WTC11 (cell line): ENCODE measurements around the gene PACSIN3. TPM values are rescaled to one million over a fixed set of nuclear protein-coding genes. Genes with fewer than 3 reads are reported as not detected.

Experiments
- ATAC-seq: fragments of 200-7000 bp; cut with Tn5 transposase; 2 replicates; pipeline ENCODE4 v1.10.0; 2021; ENCODE audit warnings: mild to moderate bottlenecking, moderate library complexity
- CTCF ChIA-PET: fragments of 300-600 bp; sonication (Branson Sonifier 250); formaldehyde crosslinking; loops from one replicate; lab custom pipeline; 2021; ENCODE audit warnings: antibody characterized with exemption; lab: Charles Lee
- POLR2A ChIA-PET: fragments of 350-600 bp; sonication (Branson Sonifier 250); formaldehyde crosslinking; loops from one replicate; lab custom pipeline; 2021; ENCODE audit warnings: antibody characterized with exemption; lab: Charles Lee
- DNase-seq: peaks from one replicate; pipeline ENCODE4 v3.0.0; 2021; ENCODE audit warnings: low spot score
- H3K27ac Mint-ChIP-seq: 2 replicates; pipeline ENCODE4 v1.8.0; 2021; ENCODE audit warnings: mixed read lengths
- H3K27me3 Mint-ChIP-seq: 2 replicates; pipeline ENCODE4 v1.8.0; 2021; ENCODE audit warnings: low read depth, mild to moderate bottlenecking, moderate library complexity, mixed read lengths
- H3K36me3 Mint-ChIP-seq: 2 replicates; pipeline ENCODE4 v1.8.0; 2021; ENCODE audit warnings: mixed read lengths
- H3K4me1 Mint-ChIP-seq: 2 replicates; pipeline ENCODE4 v1.8.0; 2022; ENCODE audit warnings: mixed read lengths
- H3K4me3 Mint-ChIP-seq: 2 replicates; pipeline ENCODE4 v1.8.0; 2021; ENCODE audit warnings: mild to moderate bottlenecking, moderate library complexity, mixed read lengths
- H3K9me3 Mint-ChIP-seq: 2 replicates; pipeline ENCODE4 v1.8.0; 2021; ENCODE audit warnings: mixed read lengths
- CBFB ChIP-seq: sonication (generic); formaldehyde crosslinking; IDR thresholded peaks from 2 replicates; pipeline ENCODE4 v1.8.1; 2022; ENCODE audit warnings: mild to moderate bottlenecking, low read depth, missing genetic modification reagents
- ELF4 ChIP-seq: sonication (generic); formaldehyde crosslinking; IDR thresholded peaks from 2 replicates; pipeline ENCODE4 v1.8.1; 2022; ENCODE audit warnings: low read depth, mild to moderate bottlenecking, moderate library complexity, missing genetic modification reagents
- ESRRA ChIP-seq: sonication (generic); formaldehyde crosslinking; IDR thresholded peaks from 2 replicates; pipeline ENCODE4 v1.8.1; 2022; ENCODE audit warnings: mild to moderate bottlenecking, missing genetic modification reagents, borderline replicate concordance
- FOXJ3 ChIP-seq: sonication (generic); formaldehyde crosslinking; IDR thresholded peaks from 2 replicates; pipeline ENCODE4 v1.9.0; 2021; ENCODE audit warnings: missing genetic modification reagents, mild to moderate bottlenecking, borderline replicate concordance
- GABPB1 ChIP-seq: sonication (generic); formaldehyde crosslinking; IDR thresholded peaks from 2 replicates; pipeline ENCODE4 v1.8.1; 2023; ENCODE audit warnings: mild to moderate bottlenecking, missing genetic modification reagents
- HMGA2 ChIP-seq: fragments of 250-450 bp; sonication (Bioruptor Pico); IDR thresholded peaks from 2 replicates; pipeline ENCODE4 v1.4.0; 2021; ENCODE audit warnings: mild to moderate bottlenecking, moderate library complexity
- NFYB ChIP-seq: sonication (generic); formaldehyde crosslinking; conservative IDR thresholded peaks from 2 replicates; pipeline ENCODE4 v1.8.0; 2022; ENCODE audit warnings: low read depth, missing genetic modification reagents
- NR3C1 ChIP-seq: sonication (generic); formaldehyde crosslinking; conservative IDR thresholded peaks from 2 replicates; pipeline ENCODE4 v1.8.1; 2023; ENCODE audit warnings: low read depth, mild to moderate bottlenecking, missing genetic modification reagents
- total RNA-seq: library from RNA; stranded (reverse); gene quantifications from 3 replicates; pipeline ENCODE4 v1.2.3, GENCODE V29; 2021
- TF ChIP-seq, protein P1 (sequence below): sonication (generic); formaldehyde crosslinking; IDR thresholded peaks from 2 replicates; pipeline ENCODE4 v1.8.1; 2022; ENCODE audit warnings: mild to moderate bottlenecking, missing genetic modification reagents, moderate library complexity, borderline replicate concordance
- TF ChIP-seq, protein P2 (sequence below): sonication (generic); formaldehyde crosslinking; IDR thresholded peaks from 2 replicates; pipeline ENCODE4 v1.8.0; 2022; ENCODE audit warnings: missing genetic modification reagents
- TF ChIP-seq, protein P3 (sequence below): sonication (generic); formaldehyde crosslinking; IDR thresholded peaks from 2 replicates; pipeline ENCODE4 v1.8.1; 2022; ENCODE audit warnings: mild to moderate bottlenecking, moderate library complexity, missing genetic modification reagents
- TF ChIP-seq, protein P4 (sequence below): sonication (generic); formaldehyde crosslinking; conservative IDR thresholded peaks from 2 replicates; pipeline ENCODE4 v1.8.1; 2023; ENCODE audit warnings: mild to moderate bottlenecking, low read depth, missing genetic modification reagents, moderate library complexity
- TF ChIP-seq, protein P5 (sequence below): sonication (generic); formaldehyde crosslinking; IDR thresholded peaks from 2 replicates; pipeline ENCODE4 v1.8.0; 2023; ENCODE audit warnings: mild to moderate bottlenecking, missing genetic modification reagents
- TF ChIP-seq, protein P6 (sequence below): sonication (generic); formaldehyde crosslinking; IDR thresholded peaks from 2 replicates; pipeline ENCODE4 v1.8.0; 2022; ENCODE audit warnings: mild to moderate bottlenecking, missing genetic modification reagents
- TF ChIP-seq, protein P7 (sequence below): fragments of 250-450 bp; sonication (Bioruptor Pico); conservative IDR thresholded peaks from 2 replicates; pipeline ENCODE4 v1.9.0; 2021; ENCODE audit warnings: mild to moderate bottlenecking

Gene PACSIN3
- total RNA-seq, 1 experiment from 2014 or later, result 76.8 TPM

DNA sequence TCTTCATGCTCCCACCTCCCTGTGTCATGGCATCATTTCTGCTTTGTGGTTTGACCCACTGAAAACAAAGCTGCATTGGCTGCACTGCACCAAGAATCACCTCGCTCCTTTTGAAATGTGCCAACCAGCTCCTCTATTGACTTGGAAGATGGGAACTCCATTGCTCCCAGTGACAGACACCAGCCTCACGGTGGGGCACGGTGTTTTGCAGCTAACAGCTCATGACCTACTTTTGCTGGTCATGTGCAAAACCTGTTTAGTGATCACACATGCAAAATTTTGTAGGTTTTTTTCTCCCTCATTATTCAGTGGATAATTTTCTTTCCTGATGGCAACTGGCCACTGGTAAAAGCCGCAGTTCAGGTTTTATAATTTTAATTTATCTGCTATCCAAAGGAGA, 46.4 kb downstream of the PACSIN3 start (continued):
- no peak for TF ChIP-seq GABPB1

DNA sequence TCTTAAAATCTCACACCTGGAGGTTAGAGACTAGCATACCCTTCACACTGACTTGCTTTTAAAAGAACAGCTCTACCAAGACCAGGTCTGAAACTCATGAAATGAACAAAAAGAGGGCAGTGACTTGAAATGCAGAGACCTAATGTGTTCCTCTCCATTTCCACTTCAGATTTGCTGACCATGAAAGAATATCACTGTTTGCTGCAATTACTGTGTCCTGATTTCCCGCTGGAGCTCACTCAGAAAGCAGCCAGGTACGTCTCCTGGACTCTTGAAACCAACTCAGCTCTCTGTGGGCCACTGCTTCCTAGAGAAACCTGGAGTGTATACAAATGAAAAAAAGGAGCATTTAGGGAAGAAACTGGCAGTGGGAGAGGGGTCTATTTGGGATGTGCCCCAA, 48.8 kb downstream of the PACSIN3 start:
- ATAC-seq (no peak), DNase-seq (no peak)
- ChIA-PET CTCF (interaction anchor here (1.8 kb wide), 1 partner anchor 16 kb away, joined by 6 read pairs; no protein-coding TSS in a partner anchor), POLR2A (no interaction called here)
- Mint-ChIP-seq H3K9me3 (no peaks in the 10 kb centered on the region), H3K27ac (no peak overlapping the region), H3K36me3 (peaks cover 4% of the 10 kb centered on the region; the same call in 1 of the 2 replicates), H3K4me1 (peaks cover 3% of the 10 kb centered on the region; the same call in 1 of the 2 replicates), H3K27me3 (no peaks in the 10 kb centered on the region), H3K4me3 (no peak overlapping the region)
- TF ChIP-seq, protein P1, sequence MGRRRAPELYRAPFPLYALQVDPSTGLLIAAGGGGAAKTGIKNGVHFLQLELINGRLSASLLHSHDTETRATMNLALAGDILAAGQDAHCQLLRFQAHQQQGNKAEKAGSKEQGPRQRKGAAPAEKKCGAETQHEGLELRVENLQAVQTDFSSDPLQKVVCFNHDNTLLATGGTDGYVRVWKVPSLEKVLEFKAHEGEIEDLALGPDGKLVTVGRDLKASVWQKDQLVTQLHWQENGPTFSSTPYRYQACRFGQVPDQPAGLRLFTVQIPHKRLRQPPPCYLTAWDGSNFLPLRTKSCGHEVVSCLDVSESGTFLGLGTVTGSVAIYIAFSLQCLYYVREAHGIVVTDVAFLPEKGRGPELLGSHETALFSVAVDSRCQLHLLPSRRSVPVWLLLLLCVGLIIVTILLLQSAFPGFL (CRISPR knock-in tag), result no peak
- TF ChIP-seq, protein P2, sequence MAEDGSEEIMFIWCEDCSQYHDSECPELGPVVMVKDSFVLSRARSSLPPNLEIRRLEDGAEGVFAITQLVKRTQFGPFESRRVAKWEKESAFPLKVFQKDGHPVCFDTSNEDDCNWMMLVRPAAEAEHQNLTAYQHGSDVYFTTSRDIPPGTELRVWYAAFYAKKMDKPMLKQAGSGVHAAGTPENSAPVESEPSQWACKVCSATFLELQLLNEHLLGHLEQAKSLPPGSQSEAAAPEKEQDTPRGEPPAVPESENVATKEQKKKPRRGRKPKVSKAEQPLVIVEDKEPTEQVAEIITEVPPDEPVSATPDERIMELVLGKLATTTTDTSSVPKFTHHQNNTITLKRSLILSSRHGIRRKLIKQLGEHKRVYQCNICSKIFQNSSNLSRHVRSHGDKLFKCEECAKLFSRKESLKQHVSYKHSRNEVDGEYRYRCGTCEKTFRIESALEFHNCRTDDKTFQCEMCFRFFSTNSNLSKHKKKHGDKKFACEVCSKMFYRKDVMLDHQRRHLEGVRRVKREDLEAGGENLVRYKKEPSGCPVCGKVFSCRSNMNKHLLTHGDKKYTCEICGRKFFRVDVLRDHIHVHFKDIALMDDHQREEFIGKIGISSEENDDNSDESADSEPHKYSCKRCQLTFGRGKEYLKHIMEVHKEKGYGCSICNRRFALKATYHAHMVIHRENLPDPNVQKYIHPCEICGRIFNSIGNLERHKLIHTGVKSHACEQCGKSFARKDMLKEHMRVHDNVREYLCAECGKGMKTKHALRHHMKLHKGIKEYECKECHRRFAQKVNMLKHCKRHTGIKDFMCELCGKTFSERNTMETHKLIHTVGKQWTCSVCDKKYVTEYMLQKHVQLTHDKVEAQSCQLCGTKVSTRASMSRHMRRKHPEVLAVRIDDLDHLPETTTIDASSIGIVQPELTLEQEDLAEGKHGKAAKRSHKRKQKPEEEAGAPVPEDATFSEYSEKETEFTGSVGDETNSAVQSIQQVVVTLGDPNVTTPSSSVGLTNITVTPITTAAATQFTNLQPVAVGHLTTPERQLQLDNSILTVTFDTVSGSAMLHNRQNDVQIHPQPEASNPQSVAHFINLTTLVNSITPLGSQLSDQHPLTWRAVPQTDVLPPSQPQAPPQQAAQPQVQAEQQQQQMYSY (CRISPR knock-in tag), result no peak
- TF ChIP-seq NFYB (no peak), CBFB (CRISPR knock-in tag) (no peak), FOXJ3 (CRISPR knock-in tag) (no peak), NR3C1 (CRISPR knock-in tag) (no peak)
- TF ChIP-seq, protein P3, sequence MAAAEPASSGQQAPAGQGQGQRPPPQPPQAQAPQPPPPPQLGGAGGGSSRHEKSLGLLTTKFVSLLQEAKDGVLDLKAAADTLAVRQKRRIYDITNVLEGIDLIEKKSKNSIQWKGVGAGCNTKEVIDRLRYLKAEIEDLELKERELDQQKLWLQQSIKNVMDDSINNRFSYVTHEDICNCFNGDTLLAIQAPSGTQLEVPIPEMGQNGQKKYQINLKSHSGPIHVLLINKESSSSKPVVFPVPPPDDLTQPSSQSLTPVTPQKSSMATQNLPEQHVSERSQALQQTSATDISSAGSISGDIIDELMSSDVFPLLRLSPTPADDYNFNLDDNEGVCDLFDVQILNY (CRISPR knock-in tag), result no peak

DNA sequence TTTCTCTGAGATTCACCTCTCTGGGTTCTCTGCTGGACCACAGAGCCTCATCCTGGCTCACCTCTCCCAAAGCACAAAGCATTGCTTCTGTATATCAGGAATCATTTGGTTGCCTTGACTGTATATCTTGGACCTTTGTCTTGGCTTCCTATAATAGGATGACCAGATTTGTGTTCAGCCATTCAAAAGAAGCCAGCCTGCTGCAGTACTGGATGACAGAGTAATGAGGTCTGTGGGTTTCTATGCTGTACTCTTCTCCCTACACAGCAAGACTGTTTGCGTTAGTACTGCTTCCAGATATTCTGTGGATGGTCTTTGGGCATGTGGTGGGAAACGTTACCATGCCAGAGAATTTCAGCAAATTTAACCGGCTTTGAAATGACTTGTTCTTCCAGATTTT, 49.3 kb downstream of the PACSIN3 start:
- no peak for ATAC-seq
- CTCF ChIA-PET, result interaction anchor here (1.8 kb wide), 1 partner anchor 16 kb away, joined by 6 read pairs; no protein-coding TSS in a partner anchor

More for the DNA sequence above, 49.3 kb downstream of the PACSIN3 start:
- Mint-ChIP-seq H3K27me3 (no peaks in the 10 kb centered on the region), H3K36me3 (peaks cover 4% of the 10 kb centered on the region; the same call in 1 of the 2 replicates), H3K4me3 (no peak overlapping the region), H3K4me1 (no peaks in the 10 kb centered on the region), H3K9me3 (no peaks in the 10 kb centered on the region), H3K27ac (no peak overlapping the region)
- DNase-seq, result no peak
- POLR2A ChIA-PET, result no interaction called here
- TF ChIP-seq ESRRA (CRISPR knock-in tag) (no peak), ELF4 (no peak), HMGA2 (CRISPR knock-in tag) (no peak)
- TF ChIP-seq, protein P4, sequence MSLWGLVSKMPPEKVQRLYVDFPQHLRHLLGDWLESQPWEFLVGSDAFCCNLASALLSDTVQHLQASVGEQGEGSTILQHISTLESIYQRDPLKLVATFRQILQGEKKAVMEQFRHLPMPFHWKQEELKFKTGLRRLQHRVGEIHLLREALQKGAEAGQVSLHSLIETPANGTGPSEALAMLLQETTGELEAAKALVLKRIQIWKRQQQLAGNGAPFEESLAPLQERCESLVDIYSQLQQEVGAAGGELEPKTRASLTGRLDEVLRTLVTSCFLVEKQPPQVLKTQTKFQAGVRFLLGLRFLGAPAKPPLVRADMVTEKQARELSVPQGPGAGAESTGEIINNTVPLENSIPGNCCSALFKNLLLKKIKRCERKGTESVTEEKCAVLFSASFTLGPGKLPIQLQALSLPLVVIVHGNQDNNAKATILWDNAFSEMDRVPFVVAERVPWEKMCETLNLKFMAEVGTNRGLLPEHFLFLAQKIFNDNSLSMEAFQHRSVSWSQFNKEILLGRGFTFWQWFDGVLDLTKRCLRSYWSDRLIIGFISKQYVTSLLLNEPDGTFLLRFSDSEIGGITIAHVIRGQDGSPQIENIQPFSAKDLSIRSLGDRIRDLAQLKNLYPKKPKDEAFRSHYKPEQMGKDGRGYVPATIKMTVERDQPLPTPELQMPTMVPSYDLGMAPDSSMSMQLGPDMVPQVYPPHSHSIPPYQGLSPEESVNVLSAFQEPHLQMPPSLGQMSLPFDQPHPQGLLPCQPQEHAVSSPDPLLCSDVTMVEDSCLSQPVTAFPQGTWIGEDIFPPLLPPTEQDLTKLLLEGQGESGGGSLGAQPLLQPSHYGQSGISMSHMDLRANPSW (CRISPR knock-in tag), result no peak
- TF ChIP-seq, protein P5, sequence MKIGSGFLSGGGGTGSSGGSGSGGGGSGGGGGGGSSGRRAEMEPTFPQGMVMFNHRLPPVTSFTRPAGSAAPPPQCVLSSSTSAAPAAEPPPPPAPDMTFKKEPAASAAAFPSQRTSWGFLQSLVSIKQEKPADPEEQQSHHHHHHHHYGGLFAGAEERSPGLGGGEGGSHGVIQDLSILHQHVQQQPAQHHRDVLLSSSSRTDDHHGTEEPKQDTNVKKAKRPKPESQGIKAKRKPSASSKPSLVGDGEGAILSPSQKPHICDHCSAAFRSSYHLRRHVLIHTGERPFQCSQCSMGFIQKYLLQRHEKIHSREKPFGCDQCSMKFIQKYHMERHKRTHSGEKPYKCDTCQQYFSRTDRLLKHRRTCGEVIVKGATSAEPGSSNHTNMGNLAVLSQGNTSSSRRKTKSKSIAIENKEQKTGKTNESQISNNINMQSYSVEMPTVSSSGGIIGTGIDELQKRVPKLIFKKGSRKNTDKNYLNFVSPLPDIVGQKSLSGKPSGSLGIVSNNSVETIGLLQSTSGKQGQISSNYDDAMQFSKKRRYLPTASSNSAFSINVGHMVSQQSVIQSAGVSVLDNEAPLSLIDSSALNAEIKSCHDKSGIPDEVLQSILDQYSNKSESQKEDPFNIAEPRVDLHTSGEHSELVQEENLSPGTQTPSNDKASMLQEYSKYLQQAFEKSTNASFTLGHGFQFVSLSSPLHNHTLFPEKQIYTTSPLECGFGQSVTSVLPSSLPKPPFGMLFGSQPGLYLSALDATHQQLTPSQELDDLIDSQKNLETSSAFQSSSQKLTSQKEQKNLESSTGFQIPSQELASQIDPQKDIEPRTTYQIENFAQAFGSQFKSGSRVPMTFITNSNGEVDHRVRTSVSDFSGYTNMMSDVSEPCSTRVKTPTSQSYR, result no peak
- TF ChIP-seq, protein P6, sequence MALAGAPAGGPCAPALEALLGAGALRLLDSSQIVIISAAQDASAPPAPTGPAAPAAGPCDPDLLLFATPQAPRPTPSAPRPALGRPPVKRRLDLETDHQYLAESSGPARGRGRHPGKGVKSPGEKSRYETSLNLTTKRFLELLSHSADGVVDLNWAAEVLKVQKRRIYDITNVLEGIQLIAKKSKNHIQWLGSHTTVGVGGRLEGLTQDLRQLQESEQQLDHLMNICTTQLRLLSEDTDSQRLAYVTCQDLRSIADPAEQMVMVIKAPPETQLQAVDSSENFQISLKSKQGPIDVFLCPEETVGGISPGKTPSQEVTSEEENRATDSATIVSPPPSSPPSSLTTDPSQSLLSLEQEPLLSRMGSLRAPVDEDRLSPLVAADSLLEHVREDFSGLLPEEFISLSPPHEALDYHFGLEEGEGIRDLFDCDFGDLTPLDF, result no peak
- TF ChIP-seq, protein P7, sequence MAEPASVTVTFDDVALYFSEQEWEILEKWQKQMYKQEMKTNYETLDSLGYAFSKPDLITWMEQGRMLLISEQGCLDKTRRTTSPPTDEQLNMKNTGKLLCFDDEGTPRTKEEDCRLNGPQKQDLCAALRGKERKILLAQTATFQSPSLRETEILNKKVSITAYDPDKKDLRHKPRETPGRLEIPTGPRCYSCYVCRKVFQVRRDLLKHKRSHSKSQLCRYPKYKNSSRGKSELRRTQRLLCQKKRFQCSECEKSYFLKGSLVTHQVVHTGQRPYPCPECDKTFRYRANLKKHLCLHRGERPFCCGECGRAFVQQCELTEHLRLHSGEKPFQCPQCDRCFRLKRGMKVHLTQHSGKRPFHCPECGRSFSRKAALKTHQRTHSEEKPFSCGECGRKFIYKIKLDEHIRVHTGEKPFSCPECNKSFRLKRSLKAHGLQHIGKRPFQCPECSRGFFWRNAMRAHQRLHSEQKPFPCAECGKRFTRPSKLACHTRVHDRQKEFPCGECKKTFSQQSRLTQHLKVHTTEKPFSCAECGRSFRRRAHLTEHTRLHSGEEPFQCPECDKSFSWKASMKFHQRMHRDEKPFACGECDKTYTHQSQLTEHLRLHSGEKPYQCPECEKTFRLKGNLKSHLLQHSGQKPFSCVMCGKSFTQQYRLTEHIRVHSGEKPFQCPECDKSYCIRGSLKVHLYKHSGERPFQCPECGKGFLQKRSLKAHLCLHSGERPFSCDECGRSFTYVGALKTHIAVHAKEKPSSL, result no peak
